Measurements from ENCODE around the gene SLC66A1.

The SLC66A1 gene

DNA sequence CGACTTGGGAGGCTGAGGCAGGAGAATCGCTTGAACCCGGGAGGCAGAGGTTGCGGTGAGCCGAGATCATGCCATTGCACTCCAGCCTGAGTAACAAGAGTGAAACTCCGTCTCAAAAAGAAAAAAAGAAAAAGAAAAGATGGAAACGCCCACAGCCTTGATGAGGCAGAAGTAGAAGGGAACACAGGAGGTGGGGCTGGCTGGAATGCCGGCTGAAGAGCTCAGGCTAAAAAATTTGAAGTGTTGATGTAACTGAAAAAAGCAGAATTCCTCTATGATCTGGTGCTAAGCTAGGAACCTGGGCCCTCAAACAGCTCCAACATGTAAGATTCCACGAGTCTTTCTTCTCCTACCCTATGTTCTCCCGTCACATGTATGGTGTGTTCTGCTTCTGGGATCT is 53.6 kb downstream of the SLC66A1 start:
- no peak for DNase-seq

DNA sequence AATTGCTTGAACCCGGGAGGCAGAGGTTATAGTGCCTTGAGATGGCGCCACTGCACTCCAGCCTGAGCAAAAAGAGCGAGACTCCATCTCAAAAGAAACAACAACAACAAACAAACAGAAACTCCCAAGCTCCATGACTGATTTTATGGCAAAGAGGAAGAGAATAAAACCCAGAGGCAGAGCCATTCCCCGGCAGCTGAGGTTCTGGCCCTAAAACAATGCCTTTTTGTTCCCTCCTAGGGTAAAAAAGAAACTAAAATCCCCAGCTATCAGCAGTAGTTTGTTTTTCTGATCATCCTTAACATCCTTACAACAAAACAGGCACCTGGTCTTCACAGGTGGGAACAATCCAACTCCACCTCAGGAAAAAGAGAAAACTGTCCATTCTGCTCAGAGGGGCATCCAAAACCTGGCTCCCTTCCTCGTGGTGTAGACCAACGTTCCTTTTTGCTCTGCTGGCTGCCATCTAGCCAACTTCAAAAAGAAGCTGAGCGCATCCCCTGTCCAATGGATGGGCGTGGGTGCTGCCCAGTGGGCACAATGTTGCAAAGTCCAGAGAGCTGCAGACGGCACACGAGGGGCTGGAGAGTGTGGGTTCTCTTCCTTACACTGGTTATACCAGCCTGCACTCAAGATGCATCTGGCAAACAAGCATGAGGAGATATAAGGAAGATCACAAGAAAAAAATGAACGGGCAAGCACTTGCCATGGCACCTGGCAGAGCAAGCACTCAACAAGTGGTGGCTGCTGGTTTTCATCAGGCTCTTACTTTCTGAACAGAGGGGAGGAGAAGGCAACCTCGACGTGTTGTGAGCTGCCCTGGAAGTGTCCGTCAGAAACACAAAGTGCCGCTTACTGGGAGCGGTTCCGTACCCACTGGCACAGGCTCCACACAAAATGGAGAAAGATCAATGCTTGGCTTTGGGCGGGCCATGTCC is 54.7 kb downstream of the SLC66A1 start:
- DNase-seq = no peak

DNA sequence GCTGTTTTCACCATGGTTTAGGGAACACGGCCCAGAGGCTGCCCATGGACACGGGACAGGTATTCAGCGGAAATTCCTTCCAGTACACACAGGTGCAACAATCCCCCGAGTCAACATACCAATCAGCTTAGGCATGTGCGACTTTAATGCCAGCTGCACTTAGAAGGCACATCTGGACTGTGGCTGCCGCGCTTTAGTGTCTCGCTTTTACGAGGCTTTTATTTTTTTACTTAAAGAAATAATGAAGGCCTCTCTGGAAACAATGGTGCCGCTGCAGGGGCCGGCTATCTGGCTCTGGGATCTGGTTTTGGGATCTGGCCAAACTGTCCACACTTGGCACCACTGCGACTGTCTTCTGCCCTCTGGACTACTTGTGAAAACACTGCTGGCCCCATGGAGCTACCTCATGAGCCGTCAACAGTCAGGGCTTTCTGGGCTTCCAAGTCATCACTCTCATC is 55.5 kb downstream of the SLC66A1 start:
- DNase-seq = no peak

DNA sequence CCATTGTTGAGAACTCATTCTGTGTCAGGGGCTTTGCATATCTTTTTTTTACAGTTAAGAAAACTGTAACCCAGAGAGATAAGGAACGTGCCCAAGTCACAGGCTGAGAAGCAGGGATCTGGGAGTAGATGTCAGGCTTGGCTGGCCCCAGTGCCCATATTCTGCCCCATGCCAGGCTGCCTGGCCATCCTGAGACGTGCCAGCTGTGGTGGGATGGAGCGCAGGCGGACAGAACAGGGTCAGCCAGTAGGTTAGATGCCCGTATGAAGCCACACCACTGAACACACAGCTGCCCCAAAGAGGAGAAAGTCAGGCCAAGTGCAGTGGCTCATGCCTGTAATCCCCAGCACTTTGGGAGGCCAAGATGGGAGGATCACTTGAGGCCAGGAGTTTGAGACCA is 55.9 kb downstream of the SLC66A1 start:
- no peak for DNase-seq

DNA sequence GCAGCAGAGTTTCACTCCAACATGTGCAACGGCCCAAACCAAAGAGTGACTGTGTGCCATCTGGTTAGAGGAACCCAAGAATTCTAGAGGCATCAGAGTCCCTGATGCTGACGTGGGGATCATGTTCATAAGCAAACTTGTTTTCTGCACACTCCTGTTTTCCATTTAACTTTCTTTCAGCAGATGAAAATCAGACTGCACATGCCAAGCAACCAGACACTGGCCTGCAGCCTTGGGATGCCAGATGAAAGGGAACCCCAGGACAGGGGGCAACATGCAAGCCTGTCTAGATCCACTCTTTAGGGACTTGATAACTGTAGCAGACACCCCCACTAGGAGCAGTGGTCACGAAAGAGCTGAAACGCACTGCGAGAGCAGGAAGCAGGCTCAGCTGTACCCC is 56.8 kb downstream of the SLC66A1 start:
- no peak for DNase-seq

DNA sequence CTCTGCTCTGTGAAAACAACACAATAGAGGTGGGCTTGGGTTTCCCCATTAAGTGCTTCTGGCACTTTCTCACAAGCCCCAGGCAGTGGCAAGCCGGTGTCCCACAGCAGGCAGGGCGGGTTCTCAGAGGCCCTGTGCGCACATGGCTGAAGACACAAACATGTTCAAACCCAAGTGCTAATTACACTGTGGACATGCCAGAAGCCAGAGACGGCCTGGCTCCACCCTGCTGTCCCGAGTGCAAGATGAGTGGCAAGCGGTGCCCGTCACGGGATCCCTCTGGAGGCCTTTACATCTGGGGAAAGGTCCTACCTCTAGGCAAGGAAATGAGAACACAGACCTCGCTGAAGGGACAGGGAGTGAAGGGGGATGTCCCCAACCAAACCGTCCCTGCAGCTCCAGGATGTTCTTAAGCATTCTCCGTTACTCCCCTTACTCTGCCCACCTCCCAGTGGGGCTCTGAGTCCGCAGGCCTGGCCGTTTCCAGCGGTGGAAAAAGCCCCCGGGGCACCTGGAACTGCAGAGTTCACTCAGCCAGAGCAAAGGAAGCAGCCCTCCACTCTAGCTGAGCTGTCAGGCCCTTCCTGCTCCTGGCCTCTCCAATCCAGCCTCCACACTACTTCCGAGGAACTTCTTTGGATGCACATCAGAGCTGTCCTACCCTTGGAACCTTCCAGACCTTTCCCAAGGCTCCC is 57.4 kb downstream of the SLC66A1 start:
- DNase-seq = no peak

DNA sequence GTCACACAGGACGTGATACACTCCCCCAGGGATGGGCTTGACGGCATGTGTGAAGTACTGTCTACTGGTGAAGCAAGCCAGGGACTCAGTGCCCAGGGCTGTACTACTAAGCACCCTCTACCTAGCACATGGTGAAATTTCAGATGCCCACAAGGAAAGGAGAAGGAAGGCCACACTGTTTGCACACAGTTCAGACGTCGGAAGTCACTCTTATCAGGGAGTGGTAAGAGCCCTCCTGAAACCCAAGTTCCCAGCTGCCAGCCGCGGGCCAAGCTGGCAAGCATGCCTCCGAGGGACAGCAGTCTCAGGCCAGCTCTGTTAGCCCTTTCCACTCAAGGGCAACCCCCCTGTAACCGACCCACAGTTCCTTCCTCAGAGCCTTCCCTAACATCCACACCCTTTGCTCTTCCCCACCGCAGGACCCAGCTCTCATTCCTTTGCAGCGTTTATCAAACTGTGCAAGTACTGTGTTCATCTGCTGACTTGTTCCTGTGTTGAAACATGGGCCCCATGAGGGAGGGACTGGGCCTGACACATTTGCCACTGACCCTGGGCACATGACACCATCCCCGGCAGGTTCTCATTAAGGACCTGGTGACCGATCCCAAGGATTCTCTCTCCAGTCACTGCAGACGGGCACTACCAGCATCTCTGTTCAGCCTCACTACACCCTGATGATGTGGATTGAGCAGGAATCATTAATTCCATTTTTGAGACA is 58.5 kb downstream of the SLC66A1 start:
- DNase-seq = no peak

DNA sequence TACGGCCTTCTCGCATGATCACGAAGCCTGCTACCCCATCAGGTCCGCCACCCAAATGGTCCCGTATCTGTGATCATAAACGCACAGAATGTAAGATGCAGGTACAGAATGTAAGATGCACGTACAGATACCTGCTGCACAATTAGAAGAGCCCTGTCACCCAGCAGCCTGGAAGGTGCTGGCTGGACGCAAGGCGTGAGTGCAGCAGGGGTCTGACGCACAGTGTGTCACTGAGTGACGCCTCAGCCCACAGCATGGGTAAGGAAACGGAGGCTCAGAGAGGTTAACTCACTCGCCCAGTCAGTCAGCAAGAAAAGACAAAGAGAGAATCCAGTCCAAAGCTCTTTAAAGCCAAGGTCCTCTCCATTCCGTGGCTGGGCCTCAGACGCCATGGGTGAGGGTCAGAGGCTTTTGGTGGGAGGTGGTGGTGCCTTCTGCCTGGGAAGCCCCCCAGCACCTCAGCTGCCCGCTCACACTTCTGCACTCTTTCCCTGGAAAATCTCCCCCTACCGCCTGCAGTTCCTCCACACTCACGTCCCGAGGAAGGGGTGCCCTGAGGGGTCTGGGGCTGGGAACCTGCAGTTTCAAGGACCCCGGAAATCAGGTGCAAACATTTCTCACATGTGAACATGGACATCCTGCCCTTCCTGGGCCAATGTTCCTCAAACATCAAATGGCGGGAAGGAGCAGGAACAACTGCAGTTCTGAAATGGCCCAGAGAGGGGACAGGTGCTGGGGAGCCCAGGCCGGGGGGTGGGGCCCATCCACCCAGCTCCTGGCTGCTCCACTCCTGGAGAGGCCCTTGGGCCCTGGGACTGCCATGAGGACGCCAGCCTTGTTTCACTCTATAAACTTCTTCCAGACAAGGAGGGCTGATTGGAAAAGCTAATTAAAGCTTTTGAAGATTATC is 59.4 kb downstream of the SLC66A1 start:
- no peak for DNase-seq

DNA sequence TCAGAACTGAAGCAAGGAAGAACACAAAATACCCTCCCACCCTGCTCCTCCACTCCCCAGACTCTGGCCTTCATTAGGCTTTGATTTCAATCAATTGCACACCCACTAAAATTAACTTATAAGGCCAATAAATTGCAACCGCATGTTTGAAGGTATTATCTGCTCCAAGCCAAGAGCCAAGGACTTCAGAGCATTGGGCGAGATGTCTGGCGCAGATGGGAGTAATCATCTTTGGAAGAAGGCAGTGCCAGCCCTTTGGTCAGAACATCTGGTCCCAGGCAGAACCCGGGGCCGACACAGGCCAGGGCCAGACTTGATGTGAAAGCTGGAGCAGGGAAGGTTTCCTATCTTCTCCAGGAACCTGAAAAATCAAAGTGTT is 60.0 kb downstream of the SLC66A1 start:
- no peak for DNase-seq

DNA sequence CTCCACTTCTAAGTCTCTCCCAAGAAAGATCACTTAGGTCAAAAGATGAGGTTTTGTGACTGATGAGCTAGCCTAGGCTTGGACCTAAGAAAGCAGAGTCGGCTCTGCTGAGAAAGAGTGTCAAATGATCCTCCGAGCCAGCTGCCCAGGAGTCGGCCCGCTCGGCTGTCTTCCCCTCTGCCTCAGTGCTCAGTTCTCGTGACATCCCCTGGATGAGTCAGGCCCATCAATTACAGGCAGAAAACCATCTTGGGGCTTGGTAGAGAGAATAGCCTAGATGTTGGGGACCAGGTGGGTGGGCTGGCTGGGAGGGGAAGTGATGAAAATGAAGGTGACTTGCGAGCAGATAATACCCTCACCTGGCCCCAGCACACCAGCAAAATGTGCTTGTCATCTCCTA is 60.5 kb downstream of the SLC66A1 start:
- DNase-seq = no peak

DNA sequence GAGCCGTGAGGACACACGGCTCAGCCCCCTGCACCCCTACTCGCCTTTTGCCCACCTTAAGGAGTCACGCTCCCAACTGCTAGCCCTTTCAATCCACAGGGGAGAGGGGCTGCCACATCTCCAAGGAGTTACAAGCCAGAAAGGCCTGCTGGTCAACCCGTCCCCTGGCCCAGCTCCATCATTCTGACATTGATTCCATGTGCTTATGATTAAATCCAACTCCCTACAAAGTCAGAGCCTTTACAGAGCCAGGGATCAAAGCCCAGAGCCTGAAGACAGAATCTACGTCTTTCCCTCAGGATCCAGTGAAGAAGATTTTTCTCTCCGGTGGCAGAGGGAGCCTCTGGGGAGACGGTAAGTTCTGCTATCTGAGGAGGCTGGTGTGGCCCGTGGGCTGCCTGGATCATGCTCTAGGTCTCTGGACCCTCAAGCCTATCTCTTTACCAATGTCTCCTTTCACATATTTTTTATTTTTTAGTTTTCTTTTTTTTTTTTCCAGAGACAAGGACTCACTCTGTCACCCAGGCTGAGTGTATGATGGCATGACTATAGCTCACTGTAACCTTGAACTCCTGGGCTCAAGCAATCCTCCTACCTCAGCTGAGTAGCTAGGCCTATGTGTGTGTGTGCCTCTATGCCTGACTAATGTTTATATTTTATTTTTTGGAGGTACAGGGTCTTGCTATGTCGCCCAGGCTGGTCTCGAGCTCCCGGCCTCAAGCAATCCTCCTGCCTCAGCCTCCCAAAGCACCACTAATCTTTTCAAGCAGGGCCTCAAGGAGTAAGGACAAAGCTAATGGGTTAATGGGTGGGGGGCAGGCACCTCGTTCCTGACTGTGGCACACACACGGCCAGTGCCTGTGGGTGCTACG is 61.3 kb downstream of the SLC66A1 start:
- no peak for DNase-seq

DNA sequence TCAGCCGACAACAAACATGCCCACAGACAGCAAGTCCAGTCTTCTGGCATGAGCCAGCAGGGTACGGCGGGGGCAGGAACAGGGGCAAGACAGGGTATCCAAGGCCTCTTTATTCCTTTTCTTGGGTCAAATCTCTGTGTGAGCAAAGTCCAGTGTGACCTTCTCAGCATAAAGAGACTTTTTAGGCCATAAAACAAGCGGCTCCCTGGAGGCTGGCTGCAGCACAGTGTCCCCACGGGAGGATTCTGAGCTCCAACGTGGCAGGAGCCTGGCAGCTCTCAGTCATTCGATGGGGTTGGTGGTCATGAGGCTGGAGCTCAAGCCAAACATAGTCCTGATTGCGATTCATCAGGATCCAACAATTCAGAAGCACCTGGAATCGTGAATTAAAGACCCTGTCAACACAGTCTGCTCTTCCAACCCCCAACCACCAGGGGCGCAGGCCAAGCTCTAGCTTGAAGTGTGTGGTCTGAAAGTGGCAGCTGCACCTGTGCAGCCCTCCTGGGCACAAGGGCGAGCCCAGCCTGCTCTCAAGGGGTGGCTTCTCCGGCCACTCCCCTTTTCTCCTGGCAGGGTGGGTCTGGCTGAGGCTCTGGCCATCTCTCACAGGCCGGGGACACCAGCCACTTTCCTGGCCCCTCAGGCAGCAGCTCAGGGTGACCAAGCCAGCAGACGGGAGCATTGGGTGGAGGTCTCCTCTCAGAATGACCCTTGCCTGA is 62.1 kb downstream of the SLC66A1 start:
- peak; percentile 79 for DNase-seq

DNA sequence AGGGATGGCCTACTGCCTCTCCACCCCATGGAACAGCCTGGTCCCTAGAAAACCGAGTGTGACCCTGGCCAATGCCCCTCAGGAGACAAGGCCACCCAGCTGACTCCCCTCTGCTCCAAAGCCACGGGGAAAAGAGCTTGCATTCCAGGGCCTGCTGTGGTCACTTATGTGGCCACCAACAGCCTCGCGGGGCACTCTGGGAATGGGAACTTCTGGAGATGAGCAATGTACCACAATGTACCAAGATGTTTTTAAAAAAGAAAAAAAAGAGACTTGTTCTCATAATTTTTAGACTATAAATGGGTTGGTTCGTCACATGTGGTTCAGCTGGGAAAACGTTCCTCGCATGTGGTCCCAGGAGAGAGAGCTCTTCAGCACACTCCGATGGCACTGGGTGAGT is 62.8 kb downstream of the SLC66A1 start:
- DNase-seq = no peak

DNA sequence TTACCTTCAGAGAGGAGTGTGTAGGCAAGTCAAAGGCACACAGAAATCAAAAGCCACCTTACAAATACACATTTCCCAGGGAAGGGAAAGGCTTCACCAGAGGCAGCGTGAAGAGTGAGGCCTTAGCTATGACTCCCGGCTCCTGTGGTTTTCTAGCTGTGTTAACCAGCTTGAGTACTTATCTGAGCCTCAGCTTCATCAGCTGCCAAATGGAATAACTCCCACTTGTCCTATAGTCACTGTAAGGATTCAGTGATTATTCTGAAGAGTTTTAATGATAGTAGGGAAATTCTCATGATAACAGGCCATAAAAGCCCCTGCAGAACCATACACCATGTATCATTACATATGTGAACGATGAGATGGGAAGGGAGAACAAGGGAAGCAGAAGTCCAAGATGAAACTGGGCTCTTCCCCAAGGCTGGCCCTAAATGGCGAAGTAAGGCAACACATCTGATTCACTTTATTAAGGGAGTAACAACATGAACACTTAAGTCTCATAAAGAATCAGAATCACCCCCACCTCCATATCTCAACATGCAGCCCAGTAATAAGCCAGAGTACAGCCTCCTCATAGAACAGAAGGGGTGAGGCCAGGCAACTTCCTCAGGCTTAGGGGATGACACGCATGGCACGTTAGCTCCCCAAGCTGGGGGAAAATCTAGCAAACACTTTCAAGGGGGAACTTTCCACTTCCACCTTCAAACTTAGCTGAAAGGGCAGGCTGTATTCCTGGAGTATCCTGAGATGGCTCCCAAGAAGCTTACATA is 63.7 kb downstream of the SLC66A1 start:
- no peak for DNase-seq

DNA sequence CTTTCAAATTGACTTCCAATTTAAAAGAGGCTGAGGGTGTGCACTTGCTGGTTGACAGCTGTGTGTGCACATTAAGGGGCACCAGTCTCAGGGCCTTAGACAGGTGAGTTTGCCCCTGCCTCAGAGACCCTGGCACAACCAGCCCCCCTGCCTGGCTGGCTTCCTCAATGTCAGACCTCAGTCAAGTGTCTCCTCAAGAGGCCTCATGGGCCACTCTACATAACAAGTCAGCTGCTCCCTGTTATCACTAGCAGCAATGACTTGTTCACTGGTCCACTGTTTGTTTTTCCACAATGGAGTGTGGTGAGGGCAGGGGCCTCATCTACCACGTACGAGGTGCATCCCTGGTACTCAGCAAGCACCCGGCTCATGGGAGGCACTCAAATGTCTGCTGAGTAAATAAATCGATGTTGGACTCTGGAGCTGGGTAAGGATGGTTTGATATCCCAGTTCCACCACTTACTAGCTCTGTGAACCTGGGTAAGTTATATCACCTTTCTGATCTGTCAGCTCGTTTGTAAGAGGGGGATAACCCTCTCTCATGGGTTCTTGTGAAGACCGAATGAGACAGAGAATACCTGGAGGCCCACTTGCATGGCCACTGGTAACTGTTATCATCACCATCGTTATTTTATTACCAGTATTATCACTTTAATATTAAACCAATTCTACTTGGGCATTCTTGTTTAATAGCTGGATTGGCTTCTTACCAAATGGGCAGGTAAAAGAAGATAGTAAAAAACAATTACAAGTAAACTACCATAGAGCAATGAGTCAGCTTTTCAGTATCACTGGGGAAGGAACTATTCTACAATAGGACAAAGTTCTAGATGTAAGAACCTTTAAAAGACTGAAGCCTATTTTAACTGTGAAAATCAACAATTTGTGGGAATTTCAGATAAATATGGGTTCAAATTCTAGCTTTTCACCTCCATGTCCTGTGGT is 64.6 kb downstream of the SLC66A1 start:
- peak; percentile 98 for DNase-seq

DNA sequence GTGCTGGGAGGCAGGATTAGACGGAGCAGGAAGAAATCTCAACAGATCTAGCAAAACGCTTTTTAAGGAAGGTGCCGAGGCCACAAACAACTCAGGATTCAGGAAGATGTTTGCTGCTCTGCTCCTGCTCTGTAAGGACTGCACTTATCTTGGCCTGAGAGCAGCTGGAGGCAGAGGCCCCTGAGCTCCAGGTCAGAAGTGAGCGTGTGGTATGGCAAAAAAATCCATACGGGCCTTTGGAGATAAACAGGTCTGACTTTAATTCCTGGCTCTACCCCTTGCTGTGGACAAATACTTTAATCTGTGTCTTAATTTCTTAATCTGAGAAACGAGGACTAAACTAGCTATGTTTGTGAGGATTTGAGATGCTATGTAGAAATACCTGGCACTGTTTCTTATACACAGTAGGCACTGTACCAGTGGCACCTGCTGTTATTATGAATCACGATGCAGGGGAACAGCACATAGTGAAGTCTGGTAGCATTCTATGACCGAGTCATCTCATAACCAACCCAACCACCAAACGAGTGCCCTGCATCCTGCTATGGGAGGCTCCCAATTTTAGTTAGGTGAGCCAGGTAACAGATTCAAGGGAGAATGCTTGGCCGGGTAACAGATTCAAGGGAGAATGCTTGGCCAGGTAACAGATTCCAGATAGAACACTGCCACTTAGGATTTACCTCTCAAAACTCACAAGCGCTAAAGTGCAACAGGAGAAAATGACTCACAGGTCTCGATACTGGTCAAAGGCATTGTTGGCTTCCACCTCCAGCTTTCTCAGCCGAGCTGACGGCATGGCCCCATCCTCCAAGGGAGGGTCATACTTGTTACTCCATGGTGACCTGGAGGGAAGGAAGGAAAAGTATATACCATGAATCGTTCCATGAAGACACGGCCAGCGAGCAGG is 65.9 kb downstream of the SLC66A1 start:
- no peak for DNase-seq
